ENCODE data around the gene ANKRD37.
A peak's percentile ranks its signal among the peaks of the same experiment; 100 is the strongest.

Gene ANKRD37

GRCh38 chr4:185392156-185392555, 4.5 kb upstream of the ANKRD37 start:
- TF ChIP-seq CTCF (IDR thresholded peaks at IDR 0.05), result no peak
- DNase-seq, result no peak
- H3K36me3 Mint-ChIP-seq (ENCODE audit: low read depth), result peaks cover 21% of the 10 kb centered on the region
- H3K4me1 Mint-ChIP-seq, result peaks cover 16% of the 10 kb centered on the region
- peaks cover 12% of the 10 kb centered on the region for H3K9me3 Mint-ChIP-seq
- H3K4me3 Mint-ChIP-seq, result no peak overlapping the region
- H3K27ac Mint-ChIP-seq, result no peak overlapping the region
- no peaks in the 10 kb centered on the region for H3K27me3 Mint-ChIP-seq (ENCODE audit: low read depth, poor library complexity)

- Mint-ChIP-seq H3K27me3 (ENCODE audit: low read depth, poor library complexity) (no peaks in the 10 kb centered on the region), H3K36me3 (ENCODE audit: low read depth) (peaks cover 34% of the 10 kb centered on the region), H3K4me1 (peaks cover 22% of the 10 kb centered on the region), H3K4me3 (peak overlapping the region; percentile 84), H3K9me3 (peaks cover 12% of the 10 kb centered on the region), H3K27ac (no peak overlapping the region)
- TF ChIP-seq CTCF (IDR thresholded peaks at IDR 0.05), result no peak
- no peak for DNase-seq
These were observed 1.9 kb upstream of the ANKRD37 start for GRCh38 chr4:185394568-185395237.

GRCh38 chr4:185395238-185395955, 1.2 kb upstream of the ANKRD37 start, which contains the start of gene LRP2BP:
Gene LRP2BP, minus strand, starts transcription at chr4:185395924. Its CDS starts 17,738 bp downstream, at chr4:185378186.
- Mint-ChIP-seq H3K9me3 (peaks cover 12% of the 10 kb centered on the region), H3K4me3 (peak within 1 kb of the TSS; percentile 89)

GRCh38 chr4:185395956-185396723, 501 bp upstream of the ANKRD37 start:
- Mint-ChIP-seq H3K27me3 (ENCODE audit: low read depth, poor library complexity) (no peaks in the 10 kb centered on the region), H3K4me3 (peak overlapping the region; percentile 89), H3K4me1 (peaks cover 22% of the 10 kb centered on the region), H3K36me3 (ENCODE audit: low read depth) (peaks cover 39% of the 10 kb centered on the region), H3K27ac (peak overlapping the region; percentile 89), H3K9me3 (peaks cover 9% of the 10 kb centered on the region)
- no peak for TF ChIP-seq CTCF (IDR thresholded peaks at IDR 0.05)
- peak; percentile 96 for DNase-seq

More at GRCh38 chr4:185395238-185395955, 1.2 kb upstream of the ANKRD37 start, which contains the start of gene LRP2BP:
- no peak for TF ChIP-seq CTCF (IDR thresholded peaks at IDR 0.05)
- Mint-ChIP-seq H3K36me3 (ENCODE audit: low read depth) (peaks cover 37% of the 10 kb centered on the region), H3K4me1 (peaks cover 22% of the 10 kb centered on the region), H3K27ac (peak within 1 kb of the TSS; percentile 89), H3K27me3 (ENCODE audit: low read depth, poor library complexity) (no peaks in the 10 kb centered on the region)
- no peak for DNase-seq

- no peak for DNase-seq
- Mint-ChIP-seq H3K27me3 (ENCODE audit: low read depth, poor library complexity) (no peaks in the 10 kb centered on the region), H3K27ac (no peak overlapping the region), H3K36me3 (ENCODE audit: low read depth) (peaks cover 49% of the 10 kb centered on the region), H3K4me3 (no peak overlapping the region), H3K4me1 (peaks cover 22% of the 10 kb centered on the region), H3K9me3 (no peaks in the 10 kb centered on the region)
- TF ChIP-seq CTCF (IDR thresholded peaks at IDR 0.05), result no peak
These were observed 2.0 kb downstream of the ANKRD37 start for GRCh38 chr4:185398618-185399017.
